Omental fat pad (tissue), 4 donors: ENCODE results near the gene HOXD9. TPM values are rescaled to one million over a fixed set of nuclear protein-coding genes. Genes with fewer than 3 reads are reported as not detected.

Experiments used
- ATAC-seq: fragments of 150-250 bp; one replicate; pipeline ENCODE4 v1.9.1; 2016; ENCODE audit warnings: mild to moderate bottlenecking, moderate library complexity; ENCODE audit not compliant: low FRiP score
- DNase-seq: peaks from one replicate; pipeline ENCODE4 v3.0.0-alpha.2; 2019; ENCODE audit warnings: low spot score
- total RNA-seq, 4 donors: library from RNA; depleted of rRNA; stranded (reverse); fragments of >200 nt; gene quantifications; one replicate each; pipeline ENCODE4 v1.1.0, GENCODE V29; 2016
- TF ChIP-seq, protein P1 (sequence below), 3 donors: fragments of 450-650 bp; IDR thresholded peaks; one replicate each; pipeline ENCODE4 v1.5.1; 2016 to 2017; ENCODE audit warnings: antibody characterized with exemption in 3 of 3, mild to moderate bottlenecking in 3 of 3, moderate library complexity in 2 of 3

HOXD9 gene
- total RNA-seq, 4 donors from 2014 or later: 0.95 to 2.6 (median 1.7) TPM

DNA sequence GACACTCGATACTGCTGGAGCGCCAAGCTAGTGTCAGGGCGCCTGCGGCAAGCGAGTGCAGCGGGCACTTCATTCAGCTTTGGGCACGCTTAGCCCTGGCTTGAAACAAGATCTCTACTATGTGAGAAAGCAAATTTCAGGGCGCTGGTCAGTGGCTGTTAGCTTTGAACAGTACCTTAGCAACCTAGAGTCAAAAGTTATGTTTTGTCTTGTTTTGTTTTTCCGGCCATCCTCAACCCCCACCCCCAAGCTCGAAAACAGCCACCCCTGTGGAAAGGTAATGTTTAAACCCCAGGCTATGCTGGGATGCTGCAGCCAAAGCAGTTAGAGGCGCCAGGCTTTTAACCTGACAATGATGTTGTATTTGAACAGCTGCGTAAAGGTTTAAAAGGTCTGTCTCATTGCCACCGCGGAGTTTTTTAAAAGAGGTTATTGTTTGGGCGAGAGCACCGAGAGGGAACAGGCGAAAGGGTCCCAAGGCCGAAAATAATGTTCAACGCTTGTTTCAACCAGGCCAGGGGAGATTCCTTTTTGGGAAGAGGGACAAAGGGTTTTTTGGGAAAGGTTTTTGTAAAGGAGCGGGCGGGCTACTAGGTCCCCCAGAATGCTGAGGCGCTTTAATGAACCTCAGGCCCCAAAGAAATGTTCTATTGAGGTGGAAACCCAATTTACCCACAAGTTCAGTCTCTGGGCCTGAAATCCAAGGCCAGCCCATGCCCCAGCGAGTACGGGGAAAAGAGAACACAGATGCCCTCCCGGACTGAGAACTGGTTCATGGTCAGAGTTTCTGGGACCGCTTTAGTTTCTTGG lies 8.2 kb upstream of the HOXD9 start:
- TF ChIP-seq, protein P1, sequence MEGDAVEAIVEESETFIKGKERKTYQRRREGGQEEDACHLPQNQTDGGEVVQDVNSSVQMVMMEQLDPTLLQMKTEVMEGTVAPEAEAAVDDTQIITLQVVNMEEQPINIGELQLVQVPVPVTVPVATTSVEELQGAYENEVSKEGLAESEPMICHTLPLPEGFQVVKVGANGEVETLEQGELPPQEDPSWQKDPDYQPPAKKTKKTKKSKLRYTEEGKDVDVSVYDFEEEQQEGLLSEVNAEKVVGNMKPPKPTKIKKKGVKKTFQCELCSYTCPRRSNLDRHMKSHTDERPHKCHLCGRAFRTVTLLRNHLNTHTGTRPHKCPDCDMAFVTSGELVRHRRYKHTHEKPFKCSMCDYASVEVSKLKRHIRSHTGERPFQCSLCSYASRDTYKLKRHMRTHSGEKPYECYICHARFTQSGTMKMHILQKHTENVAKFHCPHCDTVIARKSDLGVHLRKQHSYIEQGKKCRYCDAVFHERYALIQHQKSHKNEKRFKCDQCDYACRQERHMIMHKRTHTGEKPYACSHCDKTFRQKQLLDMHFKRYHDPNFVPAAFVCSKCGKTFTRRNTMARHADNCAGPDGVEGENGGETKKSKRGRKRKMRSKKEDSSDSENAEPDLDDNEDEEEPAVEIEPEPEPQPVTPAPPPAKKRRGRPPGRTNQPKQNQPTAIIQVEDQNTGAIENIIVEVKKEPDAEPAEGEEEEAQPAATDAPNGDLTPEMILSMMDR (IDR thresholded peaks at IDR 0.05): no peak
- ATAC-seq (no peak), DNase-seq (no peak)

DNA sequence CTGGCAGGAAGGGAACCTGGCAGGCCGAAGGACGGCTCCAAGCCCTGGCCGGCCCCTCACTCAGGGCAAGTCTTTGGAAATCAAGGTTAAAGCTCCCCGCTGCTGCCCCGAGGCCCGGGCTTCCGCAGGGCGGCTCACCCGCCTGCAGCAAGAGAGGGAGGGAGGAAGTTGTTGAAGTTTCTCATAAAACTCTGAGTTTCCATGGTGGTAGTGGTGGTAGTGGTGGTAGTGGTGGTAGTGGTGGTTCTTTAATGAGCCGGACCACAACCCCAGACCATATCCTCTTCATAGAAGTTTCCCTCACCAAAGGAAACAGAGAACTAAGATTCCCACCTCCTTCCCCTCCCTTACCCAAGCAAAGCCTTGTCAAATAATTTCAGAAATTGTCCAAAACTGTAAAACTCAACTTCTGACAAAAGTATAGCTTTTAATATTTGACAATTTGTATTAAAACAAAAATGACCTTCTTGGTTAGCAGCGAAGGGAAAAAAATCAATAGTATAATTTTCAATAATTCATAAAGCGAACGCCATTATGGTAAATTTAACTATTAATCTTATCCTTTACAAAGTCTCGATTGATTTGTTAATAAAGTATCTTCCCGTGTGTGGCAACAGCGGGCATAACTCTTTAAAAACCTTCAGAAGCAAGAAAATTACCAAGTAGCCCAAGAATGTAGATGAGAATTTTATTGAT lies 7.4 kb upstream of the HOXD9 start:
- DNase-seq: no peak
- no peak for ATAC-seq
- TF ChIP-seq, protein P1 (IDR thresholded peaks at IDR 0.05): no peak

DNA sequence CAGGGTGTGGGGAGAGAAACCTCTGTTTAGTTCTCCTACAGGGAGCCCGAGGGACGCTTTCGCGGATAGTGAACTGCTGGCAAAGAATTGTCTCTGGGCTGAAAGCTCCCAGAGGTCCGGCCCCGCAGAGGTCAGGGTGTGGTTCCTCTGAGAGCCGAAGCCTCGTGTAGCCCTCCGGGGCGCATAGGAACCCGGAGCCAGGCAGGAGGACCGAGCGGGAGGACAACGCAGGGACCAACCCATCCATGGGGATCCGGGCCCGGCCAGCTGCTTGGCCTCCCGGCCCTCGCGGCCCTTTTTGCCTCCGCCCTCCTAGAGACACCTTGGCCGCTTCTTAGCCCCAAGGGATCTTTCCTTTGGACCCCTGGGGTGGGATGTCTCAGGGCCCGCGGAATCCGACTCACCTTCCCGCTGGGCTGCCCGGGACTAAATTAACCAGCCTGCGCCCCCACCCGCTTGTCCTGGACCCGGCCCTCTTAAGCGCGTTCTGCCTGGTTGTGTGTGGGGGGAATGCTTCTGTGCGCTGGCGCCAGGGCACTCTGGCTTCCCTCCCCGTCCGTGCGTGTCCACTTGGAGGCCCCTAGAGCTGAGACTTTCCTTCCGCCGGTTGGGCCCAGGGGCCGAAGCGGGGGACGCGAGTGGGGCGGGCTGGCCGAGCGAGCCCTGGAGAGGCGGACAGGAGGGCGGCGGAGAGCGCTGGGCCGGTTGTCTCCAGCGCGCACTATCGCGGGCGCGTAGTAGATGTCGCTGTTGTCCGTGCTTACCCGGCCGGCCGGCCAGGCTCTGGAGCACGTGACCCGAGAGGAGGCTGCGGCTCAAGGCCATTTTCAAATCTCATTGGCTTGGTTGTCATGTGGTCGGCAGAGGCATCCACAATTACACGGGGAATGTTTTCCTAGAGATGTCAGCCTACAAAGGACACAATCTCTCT lies 6.4 kb upstream of the HOXD9 start, which contains the start of gene HOXD10:
HOXD10 (plus strand) TSS at position 896 of the 931 bp plus-strand sequence. CDS start 56 bp downstream, outside the sequence.
- TF ChIP-seq, protein P1 (IDR thresholded peaks at IDR 0.05): no peak
- DNase-seq (no peak), ATAC-seq (no peak)

DNA sequence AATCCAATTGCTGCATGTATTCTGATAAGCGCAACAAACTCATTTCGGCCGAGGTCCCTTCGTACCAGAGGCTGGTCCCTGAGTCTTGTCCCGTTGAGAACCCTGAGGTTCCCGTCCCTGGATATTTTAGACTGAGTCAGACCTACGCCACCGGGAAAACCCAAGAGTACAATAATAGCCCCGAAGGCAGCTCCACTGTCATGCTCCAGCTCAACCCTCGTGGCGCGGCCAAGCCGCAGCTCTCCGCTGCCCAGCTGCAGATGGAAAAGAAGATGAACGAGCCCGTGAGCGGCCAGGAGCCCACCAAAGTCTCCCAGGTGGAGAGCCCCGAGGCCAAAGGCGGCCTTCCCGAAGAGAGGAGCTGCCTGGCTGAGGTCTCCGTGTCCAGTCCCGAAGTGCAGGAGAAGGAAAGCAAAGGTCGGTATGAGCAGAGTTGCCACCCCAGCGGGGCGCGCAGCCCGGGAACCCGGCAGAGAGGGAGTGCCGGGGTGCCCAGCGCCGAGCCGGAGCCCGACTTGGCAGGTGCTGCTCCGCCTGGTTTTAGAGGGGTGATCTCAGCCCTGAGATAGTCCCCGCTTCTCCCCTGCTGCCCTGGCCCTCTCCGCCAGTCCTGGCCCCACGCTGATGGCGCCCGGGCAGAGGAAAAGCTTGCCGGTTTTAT lies 5.2 kb upstream of the HOXD9 start:
- ATAC-seq (no peak), DNase-seq (no peak)
- TF ChIP-seq, protein P1 (IDR thresholded peaks at IDR 0.05): no peak

DNA sequence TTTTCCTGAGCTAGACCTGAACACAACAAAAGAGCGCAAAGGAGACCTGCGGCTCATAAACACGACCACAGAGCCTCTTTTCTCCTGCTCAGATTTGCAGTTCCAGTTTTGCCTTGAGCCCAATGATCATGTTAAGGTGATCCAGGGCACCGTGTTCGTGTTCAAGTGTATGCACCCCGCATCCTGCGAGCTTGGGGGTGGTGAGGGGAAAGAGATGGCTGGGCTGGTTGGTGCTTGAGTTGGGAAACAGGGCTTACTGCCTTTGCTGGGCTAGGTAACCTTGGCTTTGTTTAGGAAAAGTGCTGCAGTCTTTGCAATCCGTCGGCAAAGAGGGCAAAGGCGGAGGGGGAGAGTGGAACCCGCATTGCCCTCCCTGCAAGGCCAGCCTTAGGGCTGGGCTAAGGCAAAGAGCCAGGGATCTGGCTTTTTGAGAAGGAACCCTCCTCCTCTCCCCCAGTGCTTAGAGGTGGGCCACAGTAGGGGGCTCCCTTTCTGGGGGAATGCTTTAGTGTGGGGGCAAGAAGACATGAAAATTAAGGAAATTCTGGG lies 4.6 kb upstream of the HOXD9 start:
- ATAC-seq (no peak), DNase-seq (no peak)
- TF ChIP-seq, protein P1 (IDR thresholded peaks at IDR 0.05): no peak
